HL-60 (cell line): Measurements from ENCODE around the gene TMEM117.

Experiments used
- DNase-seq, 2 experiments: peaks; one replicate each; pipeline ENCODE4 v3.0.0-alpha.2; 2010 to 2020; ENCODE audit warnings: low read depth in 1 of 2, low spot score in 1 of 2
- H3K27ac ChIP-seq: fragments of 250-450 bp; sonication (Bioruptor Pico); replicated peaks from 2 replicates; pipeline ENCODE4 v1.5.1; 2020; ENCODE audit warnings: mild to moderate bottlenecking, moderate library complexity
- H3K27me3 ChIP-seq: fragments of 250-450 bp; sonication (Bioruptor Pico); 2 replicates; pipeline ENCODE4 v1.5.1; 2021; ENCODE audit warnings: mild to moderate bottlenecking, moderate library complexity; ENCODE audit not compliant: insufficient read depth, poor library complexity, severe bottlenecking
- H3K4me3 ChIP-seq: replicated peaks from 2 replicates; pipeline ENCODE4 v1.5.1; 2011; ENCODE audit warnings: mild to moderate bottlenecking, control low read depth, low read length; ENCODE audit not compliant: insufficient read depth
- CTCF ChIP-seq: IDR thresholded peaks from one replicate; pipeline ENCODE4 v1.5.1; 2011; ENCODE audit warnings: low read length, control low read depth, inconsistent platforms; ENCODE audit not compliant: insufficient read depth
- GABPA ChIP-seq: IDR thresholded peaks from 2 replicates; pipeline ENCODE4 v1.6.1; 2012; ENCODE audit warnings: low read depth
- POLR2AphosphoS5 ChIP-seq: IDR thresholded peaks from 2 replicates; pipeline ENCODE4 v1.6.1; 2012; ENCODE audit warnings: low read depth
- REST ChIP-seq: IDR thresholded peaks from 2 replicates; pipeline ENCODE4 v1.6.1; 2012; ENCODE audit warnings: low read depth; ENCODE audit not compliant: insufficient replicate concordance
- SPI1 ChIP-seq: IDR thresholded peaks from 2 replicates; pipeline ENCODE4 v1.6.1; 2012; ENCODE audit warnings: low read depth, mild to moderate bottlenecking, borderline replicate concordance

The TMEM117 gene

GRCh38 chr12:44436756-44437155 lies 600.9 kb downstream of the TMEM117 start:
- no peak for TF ChIP-seq GABPA
- no peak for TF ChIP-seq POLR2AphosphoS5
- TF ChIP-seq CTCF = no peak
- no peak for TF ChIP-seq REST
- no peak for TF ChIP-seq SPI1
- no peak overlapping the region for H3K4me3 ChIP-seq
- H3K27ac ChIP-seq = no peak overlapping the region
- no peaks in the 10 kb centered on the region for H3K27me3 ChIP-seq
- DNase-seq = no peak
